Measurements from ENCODE around the gene SLC26A1.
A peak's percentile ranks its signal among the peaks of the same experiment; 100 is the strongest.

SLC26A1 gene

GRCh38 chr4:1039493-1040343, 46.5 kb upstream of the SLC26A1 start:
- peak; percentile 34 for DNase-seq (ENCODE audit: low read depth)
- H3K4me3 ChIP-seq (ENCODE audit: low read depth, low read length) = no peak overlapping the region
- TF ChIP-seq CTCF (IDR thresholded peaks at IDR 0.05; ENCODE audit: low read depth, low read length, missing control alignments) = no peak
- in situ Hi-C loops (cut with HindIII; ENCODE audit: low sequenced_read_pairs) = no loop called here

- in situ Hi-C loops (cut with HindIII; ENCODE audit: low sequenced_read_pairs) = no loop called here
- no peak for DNase-seq (ENCODE audit: low read depth)
- H3K4me3 ChIP-seq (ENCODE audit: low read depth, low read length) = no peak overlapping the region
- no peak for TF ChIP-seq CTCF (IDR thresholded peaks at IDR 0.05; ENCODE audit: low read depth, low read length, missing control alignments)
Measured at GRCh38 chr4:1038948-1039492, 45.8 kb upstream of the SLC26A1 start.

GRCh38 chr4:1036976-1037810, 44.0 kb upstream of the SLC26A1 start:
- TF ChIP-seq CTCF (IDR thresholded peaks at IDR 0.05; ENCODE audit: low read depth, low read length, missing control alignments) = no peak
- in situ Hi-C loops (cut with HindIII; ENCODE audit: low sequenced_read_pairs) = no loop called here
- DNase-seq (ENCODE audit: low read depth) = no peak

GRCh38 chr4:1036095-1036494, 42.9 kb upstream of the SLC26A1 start:
- in situ Hi-C loops (cut with HindIII; ENCODE audit: low sequenced_read_pairs) = no loop called here
- no peak for TF ChIP-seq CTCF (IDR thresholded peaks at IDR 0.05; ENCODE audit: low read depth, low read length, missing control alignments)
- no peak overlapping the region for H3K4me3 ChIP-seq (ENCODE audit: low read depth, low read length)
- no peak for DNase-seq (ENCODE audit: low read depth)

More at GRCh38 chr4:1036976-1037810, 44.0 kb upstream of the SLC26A1 start:
- no peak overlapping the region for H3K4me3 ChIP-seq (ENCODE audit: low read depth, low read length)

GRCh38 chr4:1035510-1035909, 42.3 kb upstream of the SLC26A1 start:
- no peak for TF ChIP-seq CTCF (IDR thresholded peaks at IDR 0.05; ENCODE audit: low read depth, low read length, missing control alignments)
- in situ Hi-C loops (cut with HindIII; ENCODE audit: low sequenced_read_pairs) = no loop called here
- no peak for DNase-seq (ENCODE audit: low read depth)
- H3K4me3 ChIP-seq (ENCODE audit: low read depth, low read length) = no peak overlapping the region

- peak overlapping the region; percentile 24 for H3K4me3 ChIP-seq (ENCODE audit: low read depth, low read length)
- no peak for TF ChIP-seq CTCF (IDR thresholded peaks at IDR 0.05; ENCODE audit: low read depth, low read length, missing control alignments)
- in situ Hi-C loops (cut with HindIII; ENCODE audit: low sequenced_read_pairs) = loop anchor here (5.0 kb wide), 1 partner anchor 62 kb away; the partner anchor contains the start of gene DGKQ
- DNase-seq (ENCODE audit: low read depth) = peak; percentile 66
Measured at GRCh38 chr4:1033840-1034551, 40.8 kb upstream of the SLC26A1 start.

Measured in astrocyte of the cerebellum (primary cell).